K562 (cell line): ENCODE measurements around the gene LIMD2. TPM values are rescaled to one million over a fixed set of nuclear protein-coding genes. Genes with fewer than 3 reads are reported as not detected.

Source experiments
- CREBBP ChIP-seq: IDR thresholded peaks from one replicate; pipeline ENCODE4 v1.6.1; 2012; ENCODE audit warnings: low read depth, mild to moderate bottlenecking, control low read depth, inconsistent platforms, low read length
- DNMT1 ChIP-seq: fragments of 450-650 bp; IDR thresholded peaks from 2 replicates; pipeline ENCODE4 v1.6.1; 2016; ENCODE audit warnings: antibody characterized with exemption, mild to moderate bottlenecking
- GABPA ChIP-seq: fragments of 200-800 bp; sonication (Bioruptor generic); conservative IDR thresholded peaks from 2 replicates; pipeline ENCODE4 v1.6.1; 2016; ENCODE audit warnings: low read depth, missing genetic modification characterization, missing compliant biosample characterization
- YBX1 ChIP-seq: fragments of 450-650 bp; IDR thresholded peaks from 2 replicates; pipeline ENCODE4 v1.7.1; 2016; ENCODE audit warnings: mild to moderate bottlenecking
- polyA plus RNA-seq, 8 experiments: library from polyadenylated mRNA; depleted of rRNA in 4 of 8; stranded (reverse) in 5 of 8; unstranded in 3 of 8; fragments of >200 nt; fragmentation: Nextera tagmentation in 2 of 8; fragmentation: Illumina TruSeq in 1 of 8; extraction: Ambion mirVana in 2 of 8; extraction: Trizol in 1 of 8; gene quantifications; 2 replicates each; pipeline versions ENCODE4 v1.2.1 to v1.2.3, GENCODE V29; 2011 to 2014; ENCODE audit warnings: inconsistent platforms in 1 of 8, missing spikeins in 1 of 8
- total RNA-seq, 7 experiments: library from RNA; depleted of rRNA in 6 of 7; stranded (reverse); fragments of >200 nt in 6 of 7; fragmentation: Illumina TruSeq in 2 of 7; extraction: Trizol in 2 of 7; gene quantifications; 2 replicates each; pipeline versions ENCODE4 v1.2.1 to v1.2.3, GENCODE V29; 2011 to 2021; ENCODE audit warnings: low replicate concordance in 1 of 7
- TF ChIP-seq, protein P1 (sequence below): fragments of 200-600 bp; sonication (generic); IDR thresholded peaks from one replicate; pipeline ENCODE4 v1.6.1; 2012; ENCODE audit warnings: mild to moderate bottlenecking, low read depth, low read length, inconsistent platforms
- TF ChIP-seq, protein P2 (sequence below): sonication (generic); formaldehyde crosslinking; IDR thresholded peaks from 2 replicates; pipeline ENCODE4 v1.8.1; 2023; ENCODE audit warnings: mild to moderate bottlenecking, missing genetic modification reagents
- TF ChIP-seq, protein P3 (sequence below): fragments of 250-450 bp; sonication (Bioruptor Pico); IDR thresholded peaks from 2 replicates; pipeline ENCODE4 v1.5.0; 2021
- TF ChIP-seq, protein P4 (sequence below): fragments of 450-650 bp; IDR thresholded peaks from 2 replicates; pipeline ENCODE4 v1.6.1; 2016; ENCODE audit warnings: low read depth, mild to moderate bottlenecking, moderate library complexity

Gene LIMD2
- total and polyA plus RNA-seq, 9 of the 15 experiments (the other 6 are each of a cell fraction or from before 2014, with no cell fraction given), result 0.07 to 11.2 (median 2.8) TPM

DNA sequence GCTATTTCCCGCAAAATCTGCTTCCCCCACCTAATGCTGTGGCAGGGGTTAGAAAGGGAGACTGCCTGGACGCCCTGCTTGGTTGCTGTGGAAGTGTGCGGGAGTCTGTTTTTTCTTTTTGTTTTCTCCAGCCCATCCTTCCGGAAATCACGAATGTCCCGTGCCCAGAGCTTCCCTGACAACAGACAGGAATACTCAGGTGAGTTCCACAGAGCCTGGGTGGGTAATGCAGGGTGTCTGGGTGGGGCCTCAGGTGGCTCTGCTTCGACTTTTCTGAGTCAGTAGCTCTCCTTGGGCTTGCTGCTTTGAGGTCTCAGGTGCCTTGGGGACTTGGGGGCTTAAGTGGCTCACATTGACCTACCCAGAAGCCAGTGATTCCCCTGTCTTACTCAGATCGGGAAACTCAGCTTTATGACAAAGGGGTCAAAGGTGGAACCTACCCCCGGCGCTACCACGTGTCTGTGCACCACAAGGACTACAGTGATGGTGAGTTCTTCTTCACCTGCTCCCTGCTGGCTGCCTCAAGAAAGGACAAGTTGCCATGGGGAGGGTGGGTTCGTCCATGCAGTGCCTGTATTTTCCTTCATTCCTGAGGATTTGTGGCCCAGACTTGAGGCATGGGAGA lies 11.4 kb downstream of the LIMD2 start (continued):
- TF ChIP-seq, protein P1, sequence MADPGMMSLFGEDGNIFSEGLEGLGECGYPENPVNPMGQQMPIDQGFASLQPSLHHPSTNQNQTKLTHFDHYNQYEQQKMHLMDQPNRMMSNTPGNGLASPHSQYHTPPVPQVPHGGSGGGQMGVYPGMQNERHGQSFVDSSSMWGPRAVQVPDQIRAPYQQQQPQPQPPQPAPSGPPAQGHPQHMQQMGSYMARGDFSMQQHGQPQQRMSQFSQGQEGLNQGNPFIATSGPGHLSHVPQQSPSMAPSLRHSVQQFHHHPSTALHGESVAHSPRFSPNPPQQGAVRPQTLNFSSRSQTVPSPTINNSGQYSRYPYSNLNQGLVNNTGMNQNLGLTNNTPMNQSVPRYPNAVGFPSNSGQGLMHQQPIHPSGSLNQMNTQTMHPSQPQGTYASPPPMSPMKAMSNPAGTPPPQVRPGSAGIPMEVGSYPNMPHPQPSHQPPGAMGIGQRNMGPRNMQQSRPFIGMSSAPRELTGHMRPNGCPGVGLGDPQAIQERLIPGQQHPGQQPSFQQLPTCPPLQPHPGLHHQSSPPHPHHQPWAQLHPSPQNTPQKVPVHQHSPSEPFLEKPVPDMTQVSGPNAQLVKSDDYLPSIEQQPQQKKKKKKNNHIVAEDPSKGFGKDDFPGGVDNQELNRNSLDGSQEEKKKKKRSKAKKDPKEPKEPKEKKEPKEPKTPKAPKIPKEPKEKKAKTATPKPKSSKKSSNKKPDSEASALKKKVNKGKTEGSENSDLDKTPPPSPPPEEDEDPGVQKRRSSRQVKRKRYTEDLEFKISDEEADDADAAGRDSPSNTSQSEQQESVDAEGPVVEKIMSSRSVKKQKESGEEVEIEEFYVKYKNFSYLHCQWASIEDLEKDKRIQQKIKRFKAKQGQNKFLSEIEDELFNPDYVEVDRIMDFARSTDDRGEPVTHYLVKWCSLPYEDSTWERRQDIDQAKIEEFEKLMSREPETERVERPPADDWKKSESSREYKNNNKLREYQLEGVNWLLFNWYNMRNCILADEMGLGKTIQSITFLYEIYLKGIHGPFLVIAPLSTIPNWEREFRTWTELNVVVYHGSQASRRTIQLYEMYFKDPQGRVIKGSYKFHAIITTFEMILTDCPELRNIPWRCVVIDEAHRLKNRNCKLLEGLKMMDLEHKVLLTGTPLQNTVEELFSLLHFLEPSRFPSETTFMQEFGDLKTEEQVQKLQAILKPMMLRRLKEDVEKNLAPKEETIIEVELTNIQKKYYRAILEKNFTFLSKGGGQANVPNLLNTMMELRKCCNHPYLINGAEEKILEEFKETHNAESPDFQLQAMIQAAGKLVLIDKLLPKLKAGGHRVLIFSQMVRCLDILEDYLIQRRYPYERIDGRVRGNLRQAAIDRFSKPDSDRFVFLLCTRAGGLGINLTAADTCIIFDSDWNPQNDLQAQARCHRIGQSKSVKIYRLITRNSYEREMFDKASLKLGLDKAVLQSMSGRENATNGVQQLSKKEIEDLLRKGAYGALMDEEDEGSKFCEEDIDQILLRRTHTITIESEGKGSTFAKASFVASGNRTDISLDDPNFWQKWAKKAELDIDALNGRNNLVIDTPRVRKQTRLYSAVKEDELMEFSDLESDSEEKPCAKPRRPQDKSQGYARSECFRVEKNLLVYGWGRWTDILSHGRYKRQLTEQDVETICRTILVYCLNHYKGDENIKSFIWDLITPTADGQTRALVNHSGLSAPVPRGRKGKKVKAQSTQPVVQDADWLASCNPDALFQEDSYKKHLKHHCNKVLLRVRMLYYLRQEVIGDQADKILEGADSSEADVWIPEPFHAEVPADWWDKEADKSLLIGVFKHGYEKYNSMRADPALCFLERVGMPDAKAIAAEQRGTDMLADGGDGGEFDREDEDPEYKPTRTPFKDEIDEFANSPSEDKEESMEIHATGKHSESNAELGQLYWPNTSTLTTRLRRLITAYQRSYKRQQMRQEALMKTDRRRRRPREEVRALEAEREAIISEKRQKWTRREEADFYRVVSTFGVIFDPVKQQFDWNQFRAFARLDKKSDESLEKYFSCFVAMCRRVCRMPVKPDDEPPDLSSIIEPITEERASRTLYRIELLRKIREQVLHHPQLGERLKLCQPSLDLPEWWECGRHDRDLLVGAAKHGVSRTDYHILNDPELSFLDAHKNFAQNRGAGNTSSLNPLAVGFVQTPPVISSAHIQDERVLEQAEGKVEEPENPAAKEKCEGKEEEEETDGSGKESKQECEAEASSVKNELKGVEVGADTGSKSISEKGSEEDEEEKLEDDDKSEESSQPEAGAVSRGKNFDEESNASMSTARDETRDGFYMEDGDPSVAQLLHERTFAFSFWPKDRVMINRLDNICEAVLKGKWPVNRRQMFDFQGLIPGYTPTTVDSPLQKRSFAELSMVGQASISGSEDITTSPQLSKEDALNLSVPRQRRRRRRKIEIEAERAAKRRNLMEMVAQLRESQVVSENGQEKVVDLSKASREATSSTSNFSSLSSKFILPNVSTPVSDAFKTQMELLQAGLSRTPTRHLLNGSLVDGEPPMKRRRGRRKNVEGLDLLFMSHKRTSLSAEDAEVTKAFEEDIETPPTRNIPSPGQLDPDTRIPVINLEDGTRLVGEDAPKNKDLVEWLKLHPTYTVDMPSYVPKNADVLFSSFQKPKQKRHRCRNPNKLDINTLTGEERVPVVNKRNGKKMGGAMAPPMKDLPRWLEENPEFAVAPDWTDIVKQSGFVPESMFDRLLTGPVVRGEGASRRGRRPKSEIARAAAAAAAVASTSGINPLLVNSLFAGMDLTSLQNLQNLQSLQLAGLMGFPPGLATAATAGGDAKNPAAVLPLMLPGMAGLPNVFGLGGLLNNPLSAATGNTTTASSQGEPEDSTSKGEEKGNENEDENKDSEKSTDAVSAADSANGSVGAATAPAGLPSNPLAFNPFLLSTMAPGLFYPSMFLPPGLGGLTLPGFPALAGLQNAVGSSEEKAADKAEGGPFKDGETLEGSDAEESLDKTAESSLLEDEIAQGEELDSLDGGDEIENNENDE, result no peak
- TF ChIP-seq, protein P2, sequence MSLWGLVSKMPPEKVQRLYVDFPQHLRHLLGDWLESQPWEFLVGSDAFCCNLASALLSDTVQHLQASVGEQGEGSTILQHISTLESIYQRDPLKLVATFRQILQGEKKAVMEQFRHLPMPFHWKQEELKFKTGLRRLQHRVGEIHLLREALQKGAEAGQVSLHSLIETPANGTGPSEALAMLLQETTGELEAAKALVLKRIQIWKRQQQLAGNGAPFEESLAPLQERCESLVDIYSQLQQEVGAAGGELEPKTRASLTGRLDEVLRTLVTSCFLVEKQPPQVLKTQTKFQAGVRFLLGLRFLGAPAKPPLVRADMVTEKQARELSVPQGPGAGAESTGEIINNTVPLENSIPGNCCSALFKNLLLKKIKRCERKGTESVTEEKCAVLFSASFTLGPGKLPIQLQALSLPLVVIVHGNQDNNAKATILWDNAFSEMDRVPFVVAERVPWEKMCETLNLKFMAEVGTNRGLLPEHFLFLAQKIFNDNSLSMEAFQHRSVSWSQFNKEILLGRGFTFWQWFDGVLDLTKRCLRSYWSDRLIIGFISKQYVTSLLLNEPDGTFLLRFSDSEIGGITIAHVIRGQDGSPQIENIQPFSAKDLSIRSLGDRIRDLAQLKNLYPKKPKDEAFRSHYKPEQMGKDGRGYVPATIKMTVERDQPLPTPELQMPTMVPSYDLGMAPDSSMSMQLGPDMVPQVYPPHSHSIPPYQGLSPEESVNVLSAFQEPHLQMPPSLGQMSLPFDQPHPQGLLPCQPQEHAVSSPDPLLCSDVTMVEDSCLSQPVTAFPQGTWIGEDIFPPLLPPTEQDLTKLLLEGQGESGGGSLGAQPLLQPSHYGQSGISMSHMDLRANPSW (CRISPR knock-in tag), result no peak
- TF ChIP-seq CREBBP (no peak), GABPA (no peak), YBX1 (no peak), DNMT1 (no peak)
- TF ChIP-seq, protein P3, sequence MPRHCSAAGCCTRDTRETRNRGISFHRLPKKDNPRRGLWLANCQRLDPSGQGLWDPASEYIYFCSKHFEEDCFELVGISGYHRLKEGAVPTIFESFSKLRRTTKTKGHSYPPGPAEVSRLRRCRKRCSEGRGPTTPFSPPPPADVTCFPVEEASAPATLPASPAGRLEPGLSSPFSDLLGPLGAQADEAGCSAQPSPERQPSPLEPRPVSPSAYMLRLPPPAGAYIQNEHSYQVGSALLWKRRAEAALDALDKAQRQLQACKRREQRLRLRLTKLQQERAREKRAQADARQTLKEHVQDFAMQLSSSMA, result no peak
- TF ChIP-seq, protein P4, sequence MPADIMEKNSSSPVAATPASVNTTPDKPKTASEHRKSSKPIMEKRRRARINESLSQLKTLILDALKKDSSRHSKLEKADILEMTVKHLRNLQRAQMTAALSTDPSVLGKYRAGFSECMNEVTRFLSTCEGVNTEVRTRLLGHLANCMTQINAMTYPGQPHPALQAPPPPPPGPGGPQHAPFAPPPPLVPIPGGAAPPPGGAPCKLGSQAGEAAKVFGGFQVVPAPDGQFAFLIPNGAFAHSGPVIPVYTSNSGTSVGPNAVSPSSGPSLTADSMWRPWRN, result no peak
